Gastroesophageal sphincter (tissue), 3 donors: ENCODE measurements around the gene S100Z.

Source experiments
- CTCF ChIP-seq, 4 experiments: fragments of 200-600 bp in 2 of 4; fragments of 450-650 bp in 2 of 4; sonication (generic) in 1 of 4; IDR thresholded peaks; one replicate each; pipeline ENCODE4 v1.5.1; 2017 to 2019; ENCODE audit warnings: antibody characterized with exemption in 4 of 4, mild to moderate bottlenecking in 2 of 4, moderate library complexity in 2 of 4
- POLR2A ChIP-seq, 2 donors: fragments of 450-650 bp; IDR thresholded peaks; one replicate each; pipeline ENCODE4 v1.6.1; 2017; ENCODE audit warnings: antibody characterized with exemption in 2 of 2, mild to moderate bottlenecking in 2 of 2, moderate library complexity in 1 of 2
- POLR2AphosphoS5 ChIP-seq: sonication (generic); formaldehyde crosslinking; IDR thresholded peaks from one replicate; pipeline ENCODE4 v1.6.1; 2017; ENCODE audit warnings: antibody characterized with exemption

- TF ChIP-seq CTCF (IDR thresholded peaks at IDR 0.05) (no peak), POLR2AphosphoS5 (no peak), POLR2A (IDR thresholded peaks at IDR 0.05) (no peak)
These were observed 46.4 kb downstream of the S100Z start for GRCh38 chr5:76896196-76896595.
